Measurements from ENCODE around the gene SLC29A4. TPM values are rescaled to one million over a fixed set of nuclear protein-coding genes. Genes with fewer than 3 reads are reported as not detected.

The SLC29A4 gene
- total RNA-seq, 1 experiment from 2014 or later = 38.9 TPM

DNA sequence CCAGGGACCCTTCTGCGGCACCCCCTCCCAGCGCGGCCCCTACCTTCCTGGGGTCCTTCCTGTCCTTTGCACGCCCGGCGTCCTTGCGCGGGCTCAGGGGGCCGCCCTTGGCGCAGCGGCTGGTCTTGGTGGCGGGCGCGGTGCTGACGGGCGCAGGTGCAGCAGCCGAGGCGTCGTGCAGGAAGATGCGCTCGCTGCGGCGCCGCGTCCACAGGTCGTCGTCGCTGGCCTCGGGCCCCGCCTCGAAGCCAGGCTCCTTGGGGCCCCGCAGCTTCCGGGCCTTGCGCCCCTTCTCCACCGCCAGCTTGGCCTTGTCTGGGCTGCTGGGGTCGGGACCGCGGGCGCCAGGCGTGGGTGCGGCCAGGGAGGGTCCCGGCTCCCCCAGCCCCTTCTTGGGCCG lies 49.8 kb downstream of the SLC29A4 start:
- intact Hi-C loops (cut with micrococcal nuclease; ENCODE audit: unreplicated experiment) = no loop called here
- Histone ChIP-seq H3K4me1 (ENCODE audit: control insufficient read depth, insufficient read depth, low read length) (no peaks in the 10 kb centered on the region), H3K36me3 (ENCODE audit: control insufficient read depth, insufficient read depth, low read length) (peaks cover 4% of the 10 kb centered on the region; the same call in 1 of the 2 replicates), H3K9me3 (ENCODE audit: control insufficient read depth, insufficient read depth, low read depth, low read length) (no peaks in the 10 kb centered on the region), H3K27me3 (ENCODE audit: control insufficient read depth, insufficient read depth, low read length) (no peaks in the 10 kb centered on the region), H3K4me3 (ENCODE audit: low read depth in 2 of 2, low read length in 2 of 2) (no peak overlapping the region), H3K27ac (ENCODE audit: low read length) (no peak overlapping the region)
- DNase-seq (ENCODE audit: low read depth, low spot score) (no peak), ATAC-seq (no peak)
- ChIA-PET CTCF (no interaction called here), POLR2A (no interaction called here)
- TF ChIP-seq TCF7L2 (IDR thresholded peaks at IDR 0.05; ENCODE audit: low read depth, low read length) = no peak
- TF ChIP-seq, protein P1, sequence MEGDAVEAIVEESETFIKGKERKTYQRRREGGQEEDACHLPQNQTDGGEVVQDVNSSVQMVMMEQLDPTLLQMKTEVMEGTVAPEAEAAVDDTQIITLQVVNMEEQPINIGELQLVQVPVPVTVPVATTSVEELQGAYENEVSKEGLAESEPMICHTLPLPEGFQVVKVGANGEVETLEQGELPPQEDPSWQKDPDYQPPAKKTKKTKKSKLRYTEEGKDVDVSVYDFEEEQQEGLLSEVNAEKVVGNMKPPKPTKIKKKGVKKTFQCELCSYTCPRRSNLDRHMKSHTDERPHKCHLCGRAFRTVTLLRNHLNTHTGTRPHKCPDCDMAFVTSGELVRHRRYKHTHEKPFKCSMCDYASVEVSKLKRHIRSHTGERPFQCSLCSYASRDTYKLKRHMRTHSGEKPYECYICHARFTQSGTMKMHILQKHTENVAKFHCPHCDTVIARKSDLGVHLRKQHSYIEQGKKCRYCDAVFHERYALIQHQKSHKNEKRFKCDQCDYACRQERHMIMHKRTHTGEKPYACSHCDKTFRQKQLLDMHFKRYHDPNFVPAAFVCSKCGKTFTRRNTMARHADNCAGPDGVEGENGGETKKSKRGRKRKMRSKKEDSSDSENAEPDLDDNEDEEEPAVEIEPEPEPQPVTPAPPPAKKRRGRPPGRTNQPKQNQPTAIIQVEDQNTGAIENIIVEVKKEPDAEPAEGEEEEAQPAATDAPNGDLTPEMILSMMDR (IDR thresholded peaks at IDR 0.05) = no peak
- no TSS peak for BruUV-seq (replicated peaks)
- in situ Hi-C loops (cut with HindIII; ENCODE audit: low pct_unique_long_range_greater_than_20kb, low sequenced_read_pairs) = no loop called here

- intact Hi-C loops (cut with micrococcal nuclease; ENCODE audit: unreplicated experiment) (no loop called here), in situ Hi-C loops (cut with HindIII; ENCODE audit: low pct_unique_long_range_greater_than_20kb, low sequenced_read_pairs) (no loop called here)
- Histone ChIP-seq H3K27ac (ENCODE audit: low read length) (no peak overlapping the region), H3K9me3 (ENCODE audit: control insufficient read depth, insufficient read depth, low read depth, low read length) (no peaks in the 10 kb centered on the region), H3K4me3 (ENCODE audit: low read depth in 2 of 2, low read length in 2 of 2) (no peak overlapping the region), H3K36me3 (ENCODE audit: control insufficient read depth, insufficient read depth, low read length) (peaks cover 7% of the 10 kb centered on the region; the same call in 1 of the 2 replicates), H3K4me1 (ENCODE audit: control insufficient read depth, insufficient read depth, low read length) (no peaks in the 10 kb centered on the region), H3K27me3 (ENCODE audit: control insufficient read depth, insufficient read depth, low read length) (no peaks in the 10 kb centered on the region)
- CTCF ChIA-PET = no interaction called here
- POLR2A ChIA-PET = no interaction called here
- TF ChIP-seq SIN3A (IDR thresholded peaks at IDR 0.05; ENCODE audit: borderline replicate concordance, insufficient read depth, low read depth, low read length) = no peak
- no peak for TF ChIP-seq TCF7L2 (IDR thresholded peaks at IDR 0.05; ENCODE audit: low read depth, low read length)
- TF ChIP-seq POLR2AphosphoS5 (IDR thresholded peaks at IDR 0.05; ENCODE audit: low read depth, low read length) = no peak
- TF ChIP-seq REST (IDR thresholded peaks at IDR 0.05; ENCODE audit: insufficient read depth in 1 of 2, low read depth in 2 of 2, low read length in 1 of 2) = no peak
- TF ChIP-seq, protein P1 (IDR thresholded peaks at IDR 0.05) = no peak
- DNase-seq (ENCODE audit: low read depth, low spot score) (no peak), ATAC-seq (peak; percentile 51)
- BruUV-seq (replicated peaks) = no TSS peak
Measured at GRCh38 chr7:5333121-5334045, 50.6 kb downstream of the SLC29A4 start.
